GM18499 (cell line): ENCODE data around the gene NDUFS6.
"Not testable (repeated sequence)": the region's sequence is repeated elsewhere in the genome, so short reads cannot be mapped to it uniquely, and the experiment has no call there.

ENCODE experiments used
- ATAC-seq: cut with Tn5 transposase; IDR thresholded peaks from one replicate; pipeline ENCODE4 v1.9.1; 2021; ENCODE audit warnings: moderate number of reproducible peaks; ENCODE audit not compliant: insufficient read depth, unreplicated experiment

The NDUFS6 gene

DNA sequence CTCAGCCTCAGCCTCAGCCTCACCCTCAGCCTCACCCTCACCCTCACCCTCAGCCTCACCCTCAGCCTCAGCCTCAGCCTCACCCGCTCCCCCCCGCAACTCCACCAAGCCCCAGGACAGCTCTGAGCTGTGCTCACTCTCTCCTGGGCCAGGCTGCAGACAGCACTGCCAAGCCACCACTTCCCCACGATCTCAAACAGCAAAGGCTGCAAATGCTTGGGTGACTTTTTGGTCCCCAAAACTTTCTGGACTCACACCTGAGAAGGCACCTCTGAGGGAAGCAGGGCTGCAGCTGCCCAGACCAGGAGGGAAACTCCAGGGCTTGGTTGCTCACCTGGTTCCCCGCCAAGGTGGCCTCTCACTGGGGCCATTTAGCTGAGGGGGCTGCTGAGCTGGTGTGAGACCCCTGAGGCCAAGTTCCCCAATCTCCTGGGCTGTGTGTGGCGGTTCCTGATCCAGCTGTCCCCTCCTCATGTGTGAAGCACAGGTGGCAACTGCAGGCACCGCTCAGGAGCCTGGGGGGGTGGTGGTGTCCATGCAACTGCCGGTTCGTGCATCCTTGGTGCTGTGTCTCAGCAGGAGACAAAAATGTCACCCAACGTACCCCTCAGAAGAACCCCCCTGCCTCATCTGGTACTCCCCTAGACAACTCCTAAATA is 19.4 kb upstream of the NDUFS6 start:
- no peak for ATAC-seq

DNA sequence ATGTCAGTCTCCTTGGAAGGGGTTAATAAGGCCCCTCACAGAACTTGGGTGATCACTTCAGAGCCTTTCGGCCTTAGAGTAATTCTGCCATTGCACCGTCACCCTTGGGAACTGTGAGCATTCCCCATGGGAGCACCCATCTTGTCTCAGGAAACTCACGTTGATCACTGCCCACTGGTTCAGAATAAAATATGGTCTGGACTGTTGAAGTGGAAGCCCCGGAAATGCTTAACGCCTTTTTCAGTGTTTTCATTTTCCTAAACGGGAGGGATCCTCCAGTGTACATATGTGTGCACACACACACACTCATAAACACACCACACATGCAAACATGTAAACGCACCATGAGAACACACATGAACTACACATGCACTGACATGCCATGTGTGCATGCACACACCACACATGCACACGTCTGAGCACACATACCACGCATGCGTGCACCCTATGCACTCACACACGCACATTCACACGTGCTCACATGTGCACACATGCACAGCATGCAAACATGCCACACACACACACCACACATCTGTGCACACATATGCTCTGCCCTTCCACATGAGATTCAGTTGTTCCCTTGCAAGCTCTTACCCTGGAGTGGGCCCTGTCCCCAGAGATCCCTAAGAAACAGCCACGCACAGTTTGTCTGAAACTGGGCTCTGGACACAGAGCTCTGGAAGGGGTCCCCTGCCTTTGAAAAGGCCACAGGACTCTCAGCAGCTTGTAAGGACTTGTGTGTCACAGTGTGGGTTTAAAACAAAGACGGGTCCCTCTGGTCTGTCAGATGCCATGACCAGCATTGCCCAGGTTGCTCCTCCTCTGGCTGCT is 18.6 kb upstream of the NDUFS6 start:
- peak; percentile 19 for ATAC-seq

DNA sequence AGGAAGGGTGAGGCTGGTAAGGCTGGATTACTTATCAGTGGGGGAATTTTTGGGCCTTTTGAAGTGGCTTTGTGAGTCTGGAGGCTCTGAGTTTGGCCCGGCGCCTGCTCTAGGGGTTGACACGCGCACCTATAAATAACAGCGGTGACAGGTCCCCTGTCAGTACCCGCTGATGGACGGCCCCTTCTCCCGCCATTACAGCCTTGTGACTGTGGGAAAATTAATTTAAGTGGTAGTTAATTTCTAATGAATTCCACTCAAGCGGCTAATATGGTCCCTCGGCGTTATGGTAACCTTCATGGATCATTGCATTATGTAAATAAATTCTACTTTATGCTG is 18.0 kb upstream of the NDUFS6 start:
- ATAC-seq = peak; percentile 64

DNA sequence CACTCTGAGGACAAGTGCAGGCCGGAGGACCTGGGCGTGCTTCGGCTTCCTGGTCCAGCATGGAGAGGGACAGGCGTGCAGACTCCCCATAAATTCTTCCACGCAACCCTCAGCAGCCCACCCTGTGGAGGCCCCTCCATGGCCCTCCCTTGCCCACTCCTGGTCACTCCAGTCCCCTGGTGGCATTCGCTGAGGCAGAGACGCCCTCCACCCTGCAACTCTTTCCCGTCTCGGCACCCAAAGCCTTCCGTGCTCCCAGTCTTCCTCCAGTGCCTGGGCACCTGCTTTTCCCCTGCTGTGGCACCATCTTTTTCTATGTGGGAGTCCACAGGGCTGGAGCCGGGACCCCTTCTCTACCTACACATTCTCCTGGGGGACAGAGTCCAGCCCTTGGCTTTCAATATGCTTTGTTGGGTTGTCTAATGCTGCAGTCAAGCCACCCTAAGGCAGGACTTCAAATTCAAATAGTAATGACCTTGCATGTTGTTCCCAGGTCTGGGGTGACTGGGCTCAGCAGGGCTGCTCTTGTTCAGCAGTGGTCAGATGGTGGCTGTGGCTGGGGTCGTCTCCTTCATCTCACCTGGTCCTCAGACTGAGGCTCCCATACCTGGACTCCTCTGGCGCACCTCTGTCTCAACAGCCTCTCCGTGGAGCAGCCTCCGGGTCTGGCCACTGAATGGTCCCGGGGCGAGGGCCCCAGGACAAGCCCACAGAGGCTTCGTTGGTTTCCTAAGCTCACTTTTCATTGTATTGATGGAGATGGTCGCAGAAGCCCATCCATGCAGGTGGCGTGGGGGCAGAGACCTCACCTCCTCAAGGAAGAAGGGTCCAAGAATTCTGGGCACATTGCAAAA is 16.8 kb upstream of the NDUFS6 start:
- no peak for ATAC-seq

DNA sequence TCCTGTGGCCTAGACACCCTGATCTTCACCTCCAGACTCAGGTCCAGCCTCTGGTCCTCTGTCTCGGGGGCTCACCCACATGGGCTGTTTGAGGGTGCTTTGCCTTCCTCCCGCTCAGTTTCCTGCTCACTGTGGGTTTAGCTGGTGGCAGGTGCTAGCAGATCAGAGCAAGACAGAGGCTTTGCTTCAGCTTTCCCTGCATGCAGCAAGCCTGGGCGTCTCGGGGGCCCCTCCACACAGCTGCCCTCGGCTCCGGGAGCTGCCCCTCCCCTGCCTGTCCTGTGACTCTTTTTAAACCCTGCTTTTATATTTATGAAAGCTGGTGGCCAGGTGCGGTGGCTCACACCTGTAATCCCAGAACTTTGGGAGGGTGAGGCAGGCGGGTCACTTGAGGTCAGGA is 16.1 kb upstream of the NDUFS6 start:
- ATAC-seq = no peak

DNA sequence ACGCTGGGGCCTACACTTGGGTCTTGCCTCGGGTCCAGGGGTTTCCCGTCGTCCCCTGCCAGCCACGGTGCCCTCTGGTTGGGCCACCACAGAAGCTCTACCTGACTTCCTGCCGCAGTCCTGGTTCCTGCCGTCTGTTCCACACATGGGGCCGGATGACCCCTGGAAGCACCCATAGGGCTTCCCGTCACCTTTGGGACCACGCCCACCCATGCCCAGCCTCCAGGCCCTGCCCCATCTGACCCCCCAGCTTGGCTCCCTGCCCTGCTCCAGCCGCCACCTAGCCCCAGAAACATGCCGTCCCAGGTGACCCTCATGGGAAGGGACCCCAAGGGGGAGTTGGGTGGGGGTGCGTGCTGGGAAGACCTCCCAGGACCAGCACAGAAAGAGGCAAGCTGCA is 15.2 kb upstream of the NDUFS6 start:
- no peak for ATAC-seq

DNA sequence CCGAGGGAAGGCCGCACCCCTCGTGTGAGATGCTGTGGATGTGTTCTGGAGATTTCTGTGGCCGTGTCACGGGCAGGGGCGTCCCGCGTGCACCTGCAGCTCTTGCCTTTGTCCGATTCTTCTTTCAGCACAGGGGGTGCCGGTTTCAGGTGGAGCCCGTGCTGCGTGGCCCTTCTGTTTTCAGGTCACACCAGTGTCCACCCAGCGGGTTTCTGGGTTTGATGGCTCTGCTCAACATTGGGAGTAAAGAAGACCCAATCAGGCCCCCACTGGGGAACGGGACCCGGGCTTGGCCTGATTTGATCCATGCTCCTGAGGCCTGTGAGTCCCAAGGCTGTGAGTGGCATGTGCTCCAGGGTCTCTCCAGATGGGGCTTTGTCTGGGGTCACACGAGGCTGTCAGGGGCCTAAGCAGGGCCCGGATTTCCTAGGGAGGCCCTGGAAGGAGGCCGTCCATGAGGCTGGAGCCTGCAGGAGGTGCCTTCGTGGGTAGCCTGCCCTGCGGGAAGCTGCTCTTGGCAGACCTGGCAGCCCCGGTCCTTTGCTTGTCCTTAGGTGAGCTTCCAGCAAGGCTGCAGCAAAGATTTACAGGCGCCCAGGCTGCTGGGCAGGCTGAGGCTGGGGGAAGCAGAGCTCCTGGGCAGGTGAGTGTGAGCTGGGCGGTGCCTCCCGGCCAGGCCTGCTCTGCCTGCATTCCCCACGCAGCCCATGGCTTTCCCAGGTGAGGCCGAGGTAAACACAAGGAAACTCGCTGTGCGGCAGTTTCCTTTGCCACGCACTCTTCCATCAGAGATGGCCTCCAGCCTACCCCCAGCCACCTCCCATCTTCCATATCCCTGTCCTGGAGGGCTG is 14.4 kb upstream of the NDUFS6 start:
- no peak for ATAC-seq

DNA sequence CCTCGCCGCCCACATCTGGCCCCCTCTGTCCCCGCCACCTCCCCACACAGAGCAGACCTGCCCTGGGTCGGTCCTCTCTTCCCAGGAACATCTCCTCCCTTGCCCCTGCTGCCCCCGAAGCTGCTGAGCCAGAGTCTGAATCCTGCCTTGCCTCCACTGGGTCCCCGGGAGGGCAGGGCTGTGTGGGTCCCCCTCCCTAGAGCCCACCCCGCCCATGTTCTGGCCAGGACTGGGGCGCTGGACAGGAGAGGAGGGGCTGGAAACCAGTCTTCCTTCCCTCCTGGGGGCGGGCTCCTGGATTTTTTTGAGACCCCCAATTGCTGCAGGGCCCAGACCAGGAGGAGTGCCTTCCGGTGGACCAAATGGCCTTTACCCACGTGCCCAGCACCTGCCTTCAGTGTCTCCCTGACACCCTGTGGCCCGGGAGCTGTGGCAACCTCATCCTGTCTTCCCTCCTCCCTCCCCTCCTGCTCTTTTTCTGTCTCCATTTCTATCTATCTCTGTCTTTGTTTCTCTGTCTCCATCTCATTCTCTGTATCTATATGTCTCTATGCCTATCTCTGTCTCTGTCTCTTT is 13.6 kb upstream of the NDUFS6 start:
- no peak for ATAC-seq

DNA sequence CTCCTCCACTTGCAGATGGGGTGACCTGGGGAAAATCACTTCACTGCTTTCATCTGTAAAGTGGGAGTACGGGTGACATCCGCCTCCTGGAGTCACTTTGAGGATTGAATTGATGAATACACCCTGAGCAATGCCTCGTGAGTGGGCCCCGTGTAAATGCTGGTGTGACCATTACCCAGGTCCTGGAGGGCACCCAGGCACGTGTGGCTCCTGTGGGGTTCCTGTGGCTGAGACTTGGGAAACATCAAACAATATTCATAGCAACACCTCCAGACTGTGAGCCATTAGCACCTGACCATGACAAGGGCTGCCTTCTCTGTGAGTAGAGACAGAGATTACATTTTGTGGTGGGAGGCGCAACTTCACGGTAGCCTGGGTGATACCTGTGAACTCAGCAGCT is 13.0 kb upstream of the NDUFS6 start:
- no peak for ATAC-seq

DNA sequence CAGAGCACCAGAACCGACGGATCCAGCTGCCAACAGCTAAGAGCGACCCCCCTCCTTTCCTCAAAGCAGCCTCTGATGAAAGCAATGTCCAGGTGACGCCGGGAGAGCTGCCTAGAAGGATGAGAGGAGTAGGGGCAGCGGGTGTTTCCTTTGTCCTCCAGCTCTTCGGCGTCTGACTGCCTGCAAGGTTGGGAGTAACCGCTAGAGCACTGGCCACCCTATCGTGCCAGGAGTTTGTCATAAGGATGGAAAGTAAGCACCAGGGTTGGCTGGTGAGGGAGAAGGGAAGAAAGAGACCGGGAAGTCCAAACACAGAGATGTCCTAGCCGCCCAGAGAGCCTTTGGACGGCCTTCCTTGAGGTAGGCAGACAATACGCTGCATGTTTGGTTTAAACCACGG is 12.4 kb upstream of the NDUFS6 start:
- no peak for ATAC-seq

DNA sequence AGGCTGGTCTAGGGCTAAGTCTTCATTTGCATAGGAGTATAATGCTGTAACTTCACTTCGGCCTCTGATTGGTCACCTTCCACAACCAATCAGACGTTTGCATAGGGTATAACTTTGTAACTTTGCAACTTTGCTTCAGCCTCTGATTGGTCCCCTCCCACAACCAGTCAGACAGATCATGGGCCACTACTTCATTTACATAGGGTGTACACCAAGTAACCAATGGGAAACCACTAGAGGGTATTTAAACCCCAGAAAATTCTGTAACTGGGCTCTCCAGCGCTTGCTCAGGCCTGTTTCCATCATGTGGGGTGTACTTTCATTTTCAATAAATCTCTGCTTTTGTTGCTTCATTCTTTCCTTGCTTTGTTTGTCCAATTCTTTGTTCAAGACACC is 11.8 kb upstream of the NDUFS6 start:
- not testable (repeated sequence) for ATAC-seq

DNA sequence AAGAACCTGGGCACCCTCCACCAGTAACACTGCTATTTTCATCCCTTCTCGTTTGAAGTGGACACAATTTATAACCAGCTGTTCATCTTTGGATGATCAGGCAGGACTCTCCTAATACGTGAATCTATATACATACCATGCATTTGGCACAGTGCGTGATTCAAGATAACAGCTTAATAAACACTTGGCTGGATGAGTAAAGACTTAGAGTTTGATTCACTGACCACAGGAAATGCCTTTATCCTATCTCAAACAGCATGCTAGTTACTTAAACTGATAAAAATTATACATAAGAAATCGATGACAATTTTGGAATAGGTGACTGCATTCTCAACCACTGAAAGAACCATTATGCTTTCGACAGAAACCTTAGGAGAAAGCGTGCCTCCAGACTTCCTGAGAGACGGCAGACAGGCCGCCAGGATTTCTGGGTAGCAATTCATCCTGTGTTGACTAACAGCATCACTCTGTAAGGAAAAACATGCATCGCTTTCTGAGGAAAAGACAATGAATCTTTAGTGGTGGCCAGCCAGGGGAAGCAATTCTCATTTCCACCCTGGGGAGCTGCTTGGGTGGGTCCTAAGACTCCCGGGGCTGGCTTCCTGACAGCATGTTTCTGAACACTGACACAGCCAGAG is 11.3 kb upstream of the NDUFS6 start:
- no peak for ATAC-seq

DNA sequence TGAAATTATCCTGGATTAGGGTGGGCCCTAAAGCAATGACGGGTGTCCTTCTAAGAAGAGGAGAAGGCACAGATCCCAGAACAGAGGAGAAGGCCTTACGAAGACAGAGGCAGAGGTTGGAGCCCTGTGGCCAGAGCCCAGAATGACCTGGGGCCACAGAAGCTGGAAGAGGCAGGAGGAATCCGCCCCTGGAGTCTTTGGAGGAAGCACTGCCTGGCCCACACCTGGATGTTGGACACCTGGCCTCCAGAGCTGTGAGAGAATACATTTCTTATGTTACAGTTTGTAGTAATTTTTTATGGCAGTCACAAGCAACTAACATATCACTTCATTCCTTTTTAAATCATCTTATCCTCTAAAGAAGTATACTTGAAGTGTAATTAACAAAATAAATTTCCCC is 10.0 kb upstream of the NDUFS6 start:
- ATAC-seq = no peak

DNA sequence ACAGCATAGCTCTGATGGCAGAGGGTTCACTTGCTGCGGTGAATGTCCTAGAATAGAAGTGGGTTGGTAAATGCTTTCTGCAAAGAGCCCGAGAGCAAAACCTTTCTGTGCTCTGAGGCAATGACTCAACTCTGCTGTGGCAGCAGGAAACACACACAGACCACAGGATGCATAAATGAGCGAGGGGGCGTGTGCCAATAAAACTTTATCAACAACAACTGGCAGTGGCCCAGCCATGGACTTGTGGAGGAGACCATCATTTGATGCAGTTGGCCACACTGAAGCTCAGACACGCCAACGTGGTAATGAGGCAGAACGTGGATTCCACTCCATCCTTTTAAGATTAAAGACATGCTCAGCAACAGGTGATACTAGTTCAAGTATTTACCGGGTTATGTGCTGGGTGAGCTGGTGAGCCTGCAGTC is 8.4 kb upstream of the NDUFS6 start:
- peak; percentile 98 for ATAC-seq

DNA sequence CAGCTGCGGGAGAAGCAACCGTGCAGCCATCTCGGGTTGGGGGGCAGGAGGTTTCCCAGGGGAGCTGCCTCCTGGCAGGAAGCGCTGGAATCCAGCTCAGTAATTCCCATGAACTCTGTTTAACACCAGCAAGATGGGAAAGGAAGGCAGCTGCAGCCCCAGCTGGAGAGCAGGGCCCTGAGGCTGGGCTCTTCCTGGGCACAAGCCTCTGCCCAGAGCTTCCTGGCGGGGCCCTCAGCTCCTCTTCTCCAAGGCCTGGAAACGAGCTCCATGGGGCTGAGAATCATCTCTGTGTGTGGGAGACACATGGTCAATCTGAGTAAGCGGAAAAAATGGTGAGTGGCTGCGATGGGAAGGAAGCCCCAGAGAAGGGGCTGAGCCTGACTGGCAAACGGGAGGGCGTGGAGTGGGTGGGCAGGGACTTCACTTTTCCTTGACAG is 7.9 kb upstream of the NDUFS6 start:
- no peak for ATAC-seq

DNA sequence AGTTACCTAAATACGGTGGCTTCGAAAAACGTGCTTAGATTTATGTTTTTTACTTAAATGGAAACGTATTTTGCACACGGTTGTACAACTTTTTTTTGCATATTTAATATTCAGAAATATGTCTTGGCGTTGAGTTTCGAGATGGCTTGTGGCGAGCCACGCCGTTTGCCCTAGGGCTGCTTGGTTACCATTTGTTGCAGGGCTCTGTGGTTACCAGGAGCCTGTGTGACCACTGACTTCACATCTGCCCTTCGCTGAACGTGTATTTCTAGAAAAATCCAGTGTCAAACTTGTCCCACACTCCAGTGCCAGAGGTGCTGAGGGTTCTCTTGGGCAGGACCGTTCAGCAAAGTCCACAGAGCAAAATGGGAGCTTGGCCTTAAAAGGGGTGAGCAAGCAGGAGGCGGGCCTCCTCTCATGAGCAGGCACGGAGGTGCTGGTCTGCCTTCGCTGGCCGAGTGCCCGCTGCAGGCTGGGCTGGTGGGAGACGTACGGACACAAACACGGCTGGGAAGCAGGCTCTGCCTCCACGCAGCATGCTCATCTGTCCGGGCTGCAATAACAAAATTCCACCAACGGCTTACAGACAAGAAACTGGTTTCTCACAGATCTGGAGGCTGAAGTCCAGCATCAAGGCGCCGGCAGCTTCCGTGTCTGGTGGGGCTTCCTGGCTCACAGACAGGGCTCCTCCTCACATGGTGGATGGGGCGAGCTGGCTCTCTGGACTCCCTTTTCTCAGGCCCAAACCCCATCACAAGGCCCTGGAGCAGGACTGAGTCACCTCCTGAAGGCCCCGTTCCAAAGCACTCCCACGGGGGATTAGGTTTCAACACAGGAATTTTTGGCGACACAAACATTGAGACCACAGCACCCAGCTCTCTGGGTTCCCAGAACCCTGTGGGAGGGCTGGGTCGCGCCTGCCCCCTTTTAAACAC is 7.0 kb upstream of the NDUFS6 start:
- no peak for ATAC-seq

DNA sequence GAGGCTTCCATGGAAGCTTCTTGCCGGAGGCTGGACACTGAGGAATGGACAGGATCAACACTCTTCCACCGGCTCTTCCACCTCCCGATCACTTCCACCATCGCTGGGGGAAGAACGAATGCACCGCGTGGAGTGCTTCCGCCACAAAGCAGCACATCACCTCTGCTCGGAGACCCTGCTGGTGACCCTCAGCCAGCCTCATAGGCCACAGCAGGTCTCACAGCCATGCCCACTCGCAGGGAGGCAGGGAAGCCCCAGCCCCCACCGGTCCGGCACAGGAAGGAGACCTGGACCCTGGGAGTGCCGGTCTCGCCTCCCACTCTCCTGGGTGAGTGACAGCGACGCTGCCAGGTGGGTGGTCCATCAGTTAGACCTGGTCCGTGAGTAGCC is 6.3 kb upstream of the NDUFS6 start:
- no peak for ATAC-seq

DNA sequence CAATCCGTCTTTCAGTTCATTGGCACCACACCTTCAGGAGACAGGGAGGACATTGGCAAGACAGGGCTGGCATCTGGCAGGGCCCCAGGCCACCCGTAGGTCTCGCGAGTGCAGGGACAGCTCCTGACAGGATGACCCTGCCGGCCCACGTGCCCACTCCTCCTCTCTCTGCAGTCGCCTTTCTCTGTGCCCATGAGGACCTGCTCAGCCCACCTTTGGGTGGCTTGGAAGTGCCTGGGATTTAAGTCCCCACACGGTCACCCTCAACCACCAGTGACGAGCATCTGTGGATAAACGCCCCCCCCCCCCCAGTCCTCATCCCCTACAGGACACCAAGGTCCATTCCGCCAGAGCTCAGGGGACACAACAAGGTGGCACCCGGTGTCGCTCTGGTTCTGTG is 5.7 kb upstream of the NDUFS6 start:
- ATAC-seq = no peak
